Stimulated activated naive CD8-positive, alpha-beta T cell treated with anti-CD3 and anti-CD28 coated beads, Interleukin-15, Interleukin-2, amounts not matched to agents 100 U/mL and 50 U/mL, for 24 hours (primary cell): ENCODE results near the gene CLDN6.

Experiments used
- ATAC-seq: fragments of 150-1000 bp; cut with Tn5 transposase; one replicate; pipeline ENCODE4 v1.10.0; 2021
- DNase-seq: peaks from one replicate; pipeline ENCODE4 v3.0.0; 2021

Gene CLDN6

DNA sequence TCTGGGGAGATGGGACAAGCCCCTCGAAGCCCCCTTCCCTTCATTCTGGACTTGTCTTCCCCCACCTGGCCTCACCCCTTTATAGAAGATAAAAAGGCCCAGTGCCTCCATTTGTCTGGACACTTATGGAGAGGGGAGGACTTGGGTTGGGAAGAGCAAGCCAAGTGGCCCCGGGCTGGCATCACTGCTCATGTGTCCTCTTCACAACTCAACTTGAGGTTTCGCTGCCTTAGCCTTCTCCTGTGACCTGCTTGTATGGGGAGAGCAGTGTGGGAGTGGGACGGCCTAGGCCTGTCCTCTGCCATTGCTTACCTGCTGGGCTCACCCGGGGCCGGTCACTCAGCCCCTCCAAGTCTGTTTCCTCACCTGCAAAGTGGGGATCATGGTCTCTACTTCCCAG is 47.4 kb downstream of the CLDN6 start:
- ATAC-seq, result no peak
- DNase-seq, result no peak

DNA sequence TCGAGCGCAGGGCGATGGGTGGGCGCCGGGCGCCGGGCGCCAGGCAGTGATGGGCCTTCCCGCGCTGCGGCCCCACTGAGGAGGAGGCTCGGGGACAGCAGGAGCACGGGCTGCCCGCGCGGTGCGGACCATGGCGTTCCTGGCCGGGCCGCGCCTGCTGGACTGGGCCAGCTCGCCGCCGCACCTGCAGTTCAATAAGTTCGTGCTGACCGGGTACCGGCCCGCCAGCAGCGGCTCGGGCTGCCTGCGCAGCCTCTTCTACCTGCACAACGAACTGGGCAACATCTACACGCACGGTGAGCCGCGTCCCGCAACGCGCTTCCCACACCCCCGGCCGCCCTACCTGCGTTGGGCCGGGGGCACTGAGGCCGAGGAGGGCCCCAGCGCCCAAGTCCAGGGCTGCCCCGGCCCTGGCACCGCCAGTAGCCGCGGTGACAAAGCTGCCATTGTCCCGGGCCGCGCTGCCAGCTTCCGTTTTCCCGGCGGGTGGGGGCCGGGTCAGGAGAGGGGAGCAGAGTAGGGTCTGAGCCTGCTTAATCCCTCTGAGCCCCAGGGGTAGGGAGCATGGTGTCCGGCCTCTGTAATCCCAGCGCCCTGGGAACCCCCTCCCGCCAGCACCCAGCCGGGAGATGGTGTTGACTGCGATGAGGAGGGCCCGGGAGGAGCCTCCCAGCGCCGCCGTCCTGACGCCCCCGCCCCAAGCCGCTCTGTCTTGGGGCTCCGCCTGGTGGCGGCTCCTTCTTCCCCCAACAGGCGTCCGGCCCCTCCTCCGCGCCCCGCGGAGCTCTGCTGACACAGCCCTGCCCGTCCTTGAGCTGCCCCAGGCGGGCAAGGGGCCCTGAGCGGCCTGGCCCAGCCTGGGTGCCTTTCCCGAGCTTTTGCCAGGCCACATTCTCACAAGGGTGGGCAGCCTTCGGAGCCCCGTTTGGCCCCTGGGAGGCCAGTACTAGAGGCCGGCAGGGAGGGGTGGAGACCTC is 48.1 kb downstream of the CLDN6 start:
- peak; percentile 74 for ATAC-seq
- DNase-seq, result peak; percentile 90

DNA sequence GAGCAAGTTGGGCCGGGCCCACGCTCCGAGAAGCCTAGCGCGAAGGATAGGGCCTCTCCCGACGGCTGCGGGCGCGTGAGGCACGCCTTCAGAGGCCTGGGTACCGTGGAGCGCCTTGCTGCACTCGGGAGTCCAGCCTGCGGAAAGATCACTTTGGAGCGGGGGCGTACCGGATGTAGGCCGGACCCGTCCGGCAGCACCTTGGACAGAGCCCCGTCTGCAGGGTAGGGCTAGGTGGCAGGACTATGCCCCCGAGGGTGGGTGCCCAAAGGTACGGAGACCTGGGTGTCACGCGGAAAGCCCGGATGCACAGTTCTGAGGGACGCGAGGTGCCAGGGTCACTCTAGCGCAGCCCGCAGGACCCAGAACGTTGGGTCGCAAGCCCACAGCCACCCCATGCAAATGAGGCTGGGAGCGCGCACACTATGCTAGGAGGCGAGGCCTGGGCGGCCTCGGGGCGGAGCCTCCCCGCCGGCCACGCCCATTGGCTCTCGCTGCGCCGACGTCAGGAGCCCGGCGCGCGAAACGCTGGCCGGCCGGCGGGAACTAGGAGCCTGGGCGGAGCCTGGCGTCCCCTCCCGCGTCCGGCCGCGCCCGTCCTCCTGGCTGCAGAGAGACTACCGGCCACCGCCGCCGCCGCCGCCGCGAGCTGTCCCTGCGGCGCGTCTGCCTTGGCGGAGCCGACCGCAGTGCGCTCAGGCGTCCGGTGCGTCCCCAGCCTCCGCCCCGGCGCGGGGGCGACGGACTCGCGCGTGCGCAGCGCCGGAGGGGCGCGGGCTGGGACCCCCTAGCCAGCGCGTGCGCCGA is 49.0 kb downstream of the CLDN6 start, which contains the start of gene PAQR4:
Gene PAQR4, plus strand, starts transcription at position 611 of the 807 bp plus-strand sequence. CDS start 327 bp downstream, outside the sequence.
- ATAC-seq (peak; percentile 77), DNase-seq (peak; percentile 89)

DNA sequence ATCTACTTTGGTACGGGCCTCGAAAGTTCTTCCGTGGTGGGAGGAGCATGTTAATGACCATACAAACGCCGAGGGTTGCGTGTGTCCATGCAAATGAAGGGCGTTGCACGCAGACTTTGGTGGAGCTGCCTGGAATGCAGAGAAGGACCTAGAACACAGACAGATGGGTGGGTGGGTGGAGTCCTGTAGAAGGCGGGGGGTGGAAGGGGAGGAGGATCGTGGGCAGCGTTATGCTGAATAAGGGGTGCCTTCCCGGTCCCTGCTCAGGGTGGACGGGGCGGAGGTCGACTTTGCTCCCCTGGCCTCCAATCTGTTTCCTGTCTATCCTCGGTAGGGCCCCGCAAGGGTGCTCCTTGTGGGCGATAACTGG is 49.6 kb downstream of the CLDN6 start:
- ATAC-seq (no peak), DNase-seq (no peak)

DNA sequence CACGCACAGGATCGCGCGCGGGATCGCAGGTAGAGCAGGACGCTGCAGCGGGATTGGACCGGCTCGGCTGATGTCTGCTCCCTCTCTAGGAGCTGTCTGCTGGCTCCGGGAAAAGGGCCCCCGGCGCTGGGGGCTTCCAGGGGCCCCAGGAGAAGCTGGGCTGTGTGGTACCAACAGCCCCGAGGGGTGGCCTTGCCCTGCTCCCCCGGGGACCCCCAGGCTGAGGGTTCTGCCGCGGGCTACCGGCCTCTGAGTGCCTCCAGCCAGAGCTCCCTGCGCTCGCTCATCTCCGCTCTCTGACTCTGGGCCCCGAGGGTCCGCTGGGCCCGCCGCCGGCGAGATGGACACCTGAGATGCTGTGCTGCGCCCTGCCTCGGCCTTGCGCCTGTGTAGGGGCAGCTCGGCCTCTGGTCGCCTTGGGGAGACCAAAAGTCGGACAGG is 50.2 kb downstream of the CLDN6 start:
- DNase-seq (no peak), ATAC-seq (no peak)

DNA sequence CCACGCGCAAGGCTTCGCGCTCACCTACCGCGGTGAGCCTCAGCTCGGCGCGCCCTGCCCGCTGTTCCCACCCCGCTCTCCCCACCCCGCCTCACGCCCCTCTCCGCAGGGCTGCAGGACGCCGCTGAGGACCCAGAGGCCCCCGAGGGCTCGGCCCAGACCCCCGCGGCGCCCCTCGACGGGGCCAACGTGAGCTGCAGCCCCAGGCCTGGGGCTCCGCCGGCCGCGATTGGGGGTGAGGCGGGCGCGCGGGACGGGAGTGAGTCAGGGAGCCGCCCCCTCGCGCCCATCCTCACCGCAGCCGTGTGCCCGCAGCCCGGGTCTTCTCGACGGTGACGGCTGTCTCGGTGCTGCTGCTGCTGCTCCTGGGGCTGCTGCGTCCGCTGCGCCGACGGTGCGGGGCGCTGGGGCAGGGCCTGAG is 50.8 kb downstream of the CLDN6 start:
- no peak for DNase-seq
- no peak for ATAC-seq

DNA sequence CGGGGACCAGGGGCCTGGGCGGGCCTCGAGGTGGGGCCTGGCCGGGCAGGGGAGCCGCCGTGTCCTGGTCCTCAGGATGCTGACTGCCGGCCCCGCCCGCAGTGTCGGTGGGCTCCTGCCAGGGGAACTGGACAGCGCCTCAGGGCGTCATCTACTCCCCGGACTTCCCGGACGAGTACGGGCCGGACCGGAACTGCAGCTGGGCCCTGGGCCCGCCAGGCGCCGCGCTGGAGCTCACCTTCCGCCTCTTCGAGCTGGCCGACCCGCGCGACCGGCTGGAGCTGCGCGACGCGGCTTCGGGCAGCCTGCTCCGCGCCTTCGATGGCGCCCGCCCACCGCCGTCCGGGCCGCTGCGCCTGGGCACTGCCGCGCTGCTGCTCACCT is 51.2 kb downstream of the CLDN6 start:
- ATAC-seq, result no peak

DNA sequence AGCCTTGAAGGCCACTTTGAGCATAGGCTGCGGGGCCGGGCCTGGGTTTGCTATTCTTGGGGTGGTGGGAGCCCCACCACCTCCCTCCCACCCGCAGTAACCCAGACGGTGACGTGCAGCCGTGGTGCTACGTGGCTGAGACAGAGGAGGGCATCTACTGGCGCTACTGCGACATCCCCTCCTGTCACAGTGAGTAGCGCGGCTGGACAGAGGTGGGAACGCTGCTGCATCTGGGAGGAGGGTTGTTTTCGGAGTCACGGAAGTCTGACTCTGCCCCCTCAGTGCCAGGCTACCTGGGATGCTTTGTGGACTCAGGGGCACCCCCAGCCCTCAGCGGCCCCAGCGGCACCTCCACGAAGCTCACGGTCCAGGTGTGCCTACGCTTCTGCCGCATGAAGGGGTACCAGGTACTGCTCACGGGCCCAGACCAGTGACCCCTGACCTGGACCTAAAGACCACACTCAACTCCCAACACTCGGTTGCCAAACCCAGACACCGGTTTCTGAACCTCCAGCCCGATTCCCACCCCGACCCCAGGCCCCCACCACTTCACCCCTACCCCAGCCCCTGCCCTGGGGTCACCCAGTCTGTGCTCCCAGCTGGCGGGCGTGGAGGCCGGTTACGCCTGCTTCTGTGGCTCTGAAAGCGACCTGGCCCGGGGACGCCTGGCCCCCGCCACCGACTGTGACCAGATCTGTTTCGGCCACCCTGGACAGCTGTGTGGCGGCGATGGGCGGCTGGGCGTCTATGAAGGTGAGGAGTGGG is 51.8 kb downstream of the CLDN6 start:
- DNase-seq (no peak), ATAC-seq (no peak)

More for the DNA sequence above, 51.2 kb downstream of the CLDN6 start:
- DNase-seq, result no peak
